A549 (cell line): ENCODE measurements around the gene MCTS1. TPM values are rescaled to one million over a fixed set of nuclear protein-coding genes. Genes with fewer than 3 reads are reported as not detected.

Source experiments
- ATAC-seq, 2 experiments: fragments of 200-7000 bp in 1 of 2; fragments of >200 bp in 1 of 2; cut with Nextera tagmentation in 1 of 2; cut with Tn5 transposase in 1 of 2; 3 replicates each; pipeline versions ENCODE4 v1.8.0 to v1.9.1; 2018 to 2020; ENCODE audit warnings: mild to moderate bottlenecking in 1 of 2, moderate library complexity in 1 of 2
- CTCF ChIA-PET: fragments of 300-600 bp; sonication (Branson Sonifier 250); formaldehyde crosslinking; extraction: SDS; loops from one replicate; lab custom pipeline; 2021; ENCODE audit warnings: antibody characterized with exemption, inconsistent platforms; lab: Yijun Ruan, JAX
- POLR2A ChIA-PET: fragments of 350-600 bp; formaldehyde crosslinking; extraction: SDS; loops from one replicate; lab custom pipeline; 2021; ENCODE audit warnings: antibody characterized with exemption, inconsistent platforms; lab: Yijun Ruan, JAX
- DNase-seq, 2 experiments: peaks; one replicate each; pipeline versions ENCODE4 v3.0.0 to v3.0.0-alpha.2; 2011 to 2016; ENCODE audit warnings: low read depth in 1 of 2, low spot score in 1 of 2
- FAIRE-seq: peaks from 2 replicates; lab custom pipeline; 2011; peaks lifted over from hg19 to GRCh38; lab: Jason Lieb, UNC
- H3K27ac ChIP-seq, 2 experiments: fragments of >200 bp; sonication (Bioruptor Twin); formaldehyde crosslinking; 3 replicates each; pipeline ENCODE4 v1.5.1; 2016 to 2017
- H3K4me1 ChIP-seq: fragments of >200 bp; sonication (Bioruptor Twin); formaldehyde crosslinking; 3 replicates; pipeline ENCODE4 v1.6.1; 2016
- H3K4me2 ChIP-seq: fragments of >200 bp; sonication (Bioruptor Twin); formaldehyde crosslinking; 3 replicates; pipeline ENCODE4 v1.6.1; 2016
- H3K4me3 ChIP-seq: fragments of >200 bp; sonication (Bioruptor Twin); formaldehyde crosslinking; 3 replicates; pipeline ENCODE4 v1.5.1; 2016
- H3K9me3 ChIP-seq: fragments of >200 bp; sonication (Bioruptor Twin); formaldehyde crosslinking; 3 replicates; pipeline ENCODE4 v1.6.1; 2016
- ATOH8 ChIP-seq: fragments of 250-450 bp; sonication (Bioruptor Pico); IDR thresholded peaks from 2 replicates; pipeline ENCODE4 v1.5.0; 2020; ENCODE audit warnings: low read depth, mild to moderate bottlenecking, moderate library complexity
- BCL3 ChIP-seq: fragments of >200 bp; sonication (Bioruptor Twin); formaldehyde crosslinking; IDR thresholded peaks from 3 replicates; pipeline ENCODE4 v1.6.1; 2016
- CHD2 ChIP-seq: fragments of 150-350 bp; IDR thresholded peaks from 2 replicates; pipeline ENCODE4 v1.6.1; 2014; ENCODE audit warnings: low read length; ENCODE audit not compliant: partially characterized antibody
- ELK1 ChIP-seq: fragments of 150-350 bp; IDR thresholded peaks from 2 replicates; pipeline ENCODE4 v1.6.1; 2014; ENCODE audit warnings: low read depth, mild to moderate bottlenecking, low read length
- HDAC2 ChIP-seq: fragments of 200-600 bp; sonication (generic); IDR thresholded peaks from 2 replicates; pipeline ENCODE4 v1.6.1; 2016
- HES2 ChIP-seq: fragments of >200 bp; sonication (Bioruptor Twin); formaldehyde crosslinking; IDR thresholded peaks from 2 replicates; pipeline ENCODE4 v1.6.1; 2016
- HOXB13 ChIP-seq: fragments of 250-450 bp; sonication (Bioruptor Pico); IDR thresholded peaks from 2 replicates; pipeline ENCODE4 v1.5.0; 2020; ENCODE audit warnings: low read depth, mild to moderate bottlenecking, moderate library complexity
- HOXB5 ChIP-seq: fragments of 250-450 bp; sonication (Bioruptor Pico); IDR thresholded peaks from 2 replicates; pipeline ENCODE4 v1.5.0; 2020; ENCODE audit warnings: mild to moderate bottlenecking, moderate library complexity
- JUNB ChIP-seq: fragments of >200 bp; sonication (Bioruptor Twin); formaldehyde crosslinking; IDR thresholded peaks from 2 replicates; pipeline ENCODE4 v1.6.1; 2016
- KDM1A ChIP-seq: fragments of 200-600 bp; sonication (generic); IDR thresholded peaks from 2 replicates; pipeline ENCODE4 v1.6.1; 2016; ENCODE audit warnings: low read depth, mild to moderate bottlenecking
- NR3C1 ChIP-seq: fragments of >200 bp; sonication (Bioruptor Twin); formaldehyde crosslinking; IDR thresholded peaks from 3 replicates; pipeline ENCODE4 v1.6.1; 2017
- PBX3 ChIP-seq: IDR thresholded peaks from 2 replicates; pipeline ENCODE4 v1.6.1; 2012
- PHF8 ChIP-seq: fragments of 200-600 bp; sonication (generic); IDR thresholded peaks from 2 replicates; pipeline ENCODE4 v1.6.1; 2016; ENCODE audit warnings: low read depth, mild to moderate bottlenecking, antibody characterized with exemption, moderate library complexity, borderline replicate concordance
- POLR2A ChIP-seq: IDR thresholded peaks from 2 replicates; pipeline ENCODE4 v1.6.1; 2012; ENCODE audit warnings: mild to moderate bottlenecking, low read length
- RAD21 ChIP-seq, 2 experiments: fragments of >200 bp in 1 of 2; sonication (Bioruptor Twin) in 1 of 2; formaldehyde crosslinking in 1 of 2; IDR thresholded peaks in 1 of 2; conservative IDR thresholded peaks in 1 of 2; 2 replicates in 1 of 2; 3 replicates in 1 of 2; pipeline ENCODE4 v1.6.1; 2012 to 2018; ENCODE audit warnings: inconsistent platforms in 1 of 2
- RCOR1 ChIP-seq: fragments of 150-350 bp; IDR thresholded peaks from 2 replicates; pipeline ENCODE4 v1.6.1; 2014; ENCODE audit warnings: antibody characterized with exemption, low read length, low read depth
- REST ChIP-seq: fragments of 200-600 bp; sonication (generic); IDR thresholded peaks from 2 replicates; pipeline ENCODE4 v1.6.1; 2016; ENCODE audit warnings: antibody characterized with exemption, mild to moderate bottlenecking, moderate library complexity
- TP53 ChIP-seq: fragments of 250-450 bp; sonication (Bioruptor Pico); IDR thresholded peaks from 2 replicates; pipeline ENCODE4 v1.5.0; 2021; ENCODE audit warnings: mild to moderate bottlenecking, moderate library complexity
- ZFP36 ChIP-seq: fragments of 450-650 bp; IDR thresholded peaks from 2 replicates; pipeline ENCODE4 v1.6.1; 2014; ENCODE audit warnings: borderline replicate concordance; ENCODE audit not compliant: partially characterized antibody
- ZSCAN20 ChIP-seq: fragments of 250-450 bp; sonication (Bioruptor Pico); IDR thresholded peaks from 2 replicates; pipeline ENCODE4 v1.8.0; 2022; ENCODE audit warnings: mild to moderate bottlenecking, moderate library complexity
- WGBS: methylation state at CpG from one replicate; pipeline ENCODE4 v1.1.6; 2017; ENCODE audit errors: missing lambda C conversion rate; 5-methylcytosine and 5-hydroxymethylcytosine counted together
- polyA plus RNA-seq, 4 experiments: library from polyadenylated mRNA; depleted of rRNA in 3 of 4; stranded (reverse); fragments of >200 nt; fragmentation: RNase III in 1 of 4; extraction: RNeasy Plus Mini Kit Qiagen cat#74134 plus additional on column Dnase treatment in 1 of 4; gene quantifications; 2 replicates in 3 of 4; 3 replicates in 1 of 4; pipeline ENCODE4 v1.2.3, GENCODE V29; 2011 to 2017

MCTS1 gene
- polyA plus RNA-seq, 2 of the 4 experiments (the other 2 are of a cell fraction) = 94.5 to 163 TPM

GRCh38 chrX:120617996-120618630 lies 14.2 kb downstream of the MCTS1 start (continued):
- no peak for TF ChIP-seq ELK1

GRCh38 chrX:120625371-120625770 lies 21.5 kb downstream of the MCTS1 start:
- WGBS = 93% methylated on average over 2 of the region's 2 CpGs
- ATAC-seq (no peak), FAIRE-seq (no peak), DNase-seq (no peak)
- Histone ChIP-seq H3K4me1 (peaks cover 8% of the 10 kb centered on the region; the same call in 2 of the 3 replicates), H3K9me3 (no peaks in the 10 kb centered on the region), H3K27ac (no peak overlapping the region), H3K4me2 (no peak overlapping the region), H3K4me3 (no peak overlapping the region)
- no peak for TF ChIP-seq RAD21 (conservative IDR thresholded peaks at IDR 0.05 in 1 of 2, IDR thresholded peaks at IDR 0.05 in 1 of 2)
- no peak for TF ChIP-seq KDM1A
- no peak for TF ChIP-seq CHD2
- TF ChIP-seq HOXB5 (CRISPR knock-in tag) = no peak
- no peak for TF ChIP-seq PHF8
- no peak for TF ChIP-seq ZSCAN20 (CRISPR knock-in tag)
- no peak for TF ChIP-seq ZFP36
- TF ChIP-seq HOXB13 (CRISPR knock-in tag) = no peak
- TF ChIP-seq REST = no peak
- no peak for TF ChIP-seq JUNB
- TF ChIP-seq ELK1 = no peak
- no peak for TF ChIP-seq ATOH8 (CRISPR knock-in tag)
- TF ChIP-seq RCOR1 = no peak
- TF ChIP-seq TP53 (CRISPR knock-in tag) = no peak
- no peak for TF ChIP-seq PBX3
- TF ChIP-seq POLR2A = no peak
- no peak for TF ChIP-seq HDAC2
- no peak for TF ChIP-seq HES2
- no peak for TF ChIP-seq BCL3
- no peak for TF ChIP-seq NR3C1
- ChIA-PET POLR2A (no interaction called here), CTCF (interaction anchor here (0.8 to 1.7 kb wide), 2 partner anchors 10 to 38 kb away, joined by 3 to 4 read pairs; no protein-coding TSS in a partner anchor)
